HEK293 (cell line): ENCODE results near the gene POLR2C.

Source experiments
- GFI1B ChIP-seq: fragments of 450-650 bp; formaldehyde crosslinking; IDR thresholded peaks from 2 replicates; pipeline ENCODE4 v1.5.1; 2016; ENCODE audit warnings: missing biosample characterization, missing genetic modification characterization
- GLI2 ChIP-seq: fragments of 450-650 bp; formaldehyde crosslinking; IDR thresholded peaks from 2 replicates; pipeline ENCODE4; 2017; ENCODE audit warnings: missing biosample characterization, missing genetic modification characterization, low read depth, borderline replicate concordance
- KLF1 ChIP-seq: fragments of 450-650 bp; formaldehyde crosslinking; IDR thresholded peaks from 2 replicates; pipeline ENCODE4 v1.5.1; 2016; ENCODE audit warnings: missing biosample characterization, missing genetic modification characterization
- PRDM1 ChIP-seq: fragments of 450-650 bp; formaldehyde crosslinking; IDR thresholded peaks from 2 replicates; pipeline ENCODE4; 2016; ENCODE audit warnings: missing biosample characterization, missing genetic modification characterization
- SCRT1 ChIP-seq: fragments of 450-650 bp; formaldehyde crosslinking; IDR thresholded peaks from 2 replicates; pipeline ENCODE4 v1.5.1; 2016; ENCODE audit warnings: missing biosample characterization, missing genetic modification characterization, borderline replicate concordance
- ZBTB17 ChIP-seq: fragments of 450-650 bp; formaldehyde crosslinking; IDR thresholded peaks from 2 replicates; pipeline ENCODE4 v1.5.1; 2016; ENCODE audit warnings: missing biosample characterization, missing genetic modification characterization
- ZNF140 ChIP-seq: fragments of 450-650 bp; formaldehyde crosslinking; IDR thresholded peaks from 2 replicates; pipeline ENCODE4 v1.5.1; 2016; ENCODE audit warnings: missing biosample characterization, missing genetic modification characterization
- ZNF155 ChIP-seq: fragments of 450-650 bp; formaldehyde crosslinking; IDR thresholded peaks from 2 replicates; pipeline ENCODE4 v1.5.1; 2016; ENCODE audit warnings: missing biosample characterization, missing genetic modification characterization
- ZNF184 ChIP-seq: fragments of 450-650 bp; IDR thresholded peaks from 2 replicates; pipeline ENCODE4 v1.5.1; 2018; ENCODE audit warnings: missing biosample characterization, mild to moderate bottlenecking, missing genetic modification characterization
- ZNF211 ChIP-seq: fragments of 450-650 bp; formaldehyde crosslinking; IDR thresholded peaks from 2 replicates; pipeline ENCODE4 v1.5.1; 2016; ENCODE audit warnings: low read depth, missing biosample characterization, missing genetic modification characterization
- ZNF221 ChIP-seq: fragments of 450-650 bp; formaldehyde crosslinking; IDR thresholded peaks from 2 replicates; pipeline ENCODE4 v1.5.1; 2017; ENCODE audit warnings: missing biosample characterization, missing genetic modification characterization, borderline replicate concordance
- ZNF292 ChIP-seq: fragments of 450-650 bp; formaldehyde crosslinking; IDR thresholded peaks from 2 replicates; pipeline ENCODE4 v1.5.1; 2016; ENCODE audit warnings: low read depth, missing biosample characterization, missing genetic modification characterization, borderline replicate concordance
- ZNF311 ChIP-seq: fragments of 450-650 bp; formaldehyde crosslinking; IDR thresholded peaks from 2 replicates; pipeline ENCODE4 v1.5.1; 2017; ENCODE audit warnings: missing biosample characterization, missing genetic modification characterization, borderline replicate concordance
- ZNF350 ChIP-seq: fragments of 450-650 bp; formaldehyde crosslinking; IDR thresholded peaks from 2 replicates; pipeline ENCODE4 v1.5.0; 2017; ENCODE audit warnings: missing biosample characterization, mild to moderate bottlenecking, missing genetic modification characterization
- ZNF394 ChIP-seq: fragments of 450-650 bp; formaldehyde crosslinking; IDR thresholded peaks from 2 replicates; pipeline ENCODE4 v1.5.1; 2016; ENCODE audit warnings: missing biosample characterization, missing genetic modification characterization, mild to moderate bottlenecking, moderate library complexity, borderline replicate concordance
- ZNF48 ChIP-seq: fragments of 450-650 bp; formaldehyde crosslinking; IDR thresholded peaks from 2 replicates; pipeline ENCODE4 v1.5.1; 2016; ENCODE audit warnings: missing biosample characterization, missing genetic modification characterization
- ZNF501 ChIP-seq: fragments of 450-650 bp; formaldehyde crosslinking; IDR thresholded peaks from 2 replicates; pipeline ENCODE4 v1.5.1; 2016; ENCODE audit warnings: missing biosample characterization, missing genetic modification characterization
- ZNF544 ChIP-seq: fragments of 450-650 bp; formaldehyde crosslinking; IDR thresholded peaks from 2 replicates; pipeline ENCODE4 v1.5.0; 2017; ENCODE audit warnings: missing biosample characterization, missing genetic modification characterization
- ZNF561 ChIP-seq: fragments of 450-650 bp; IDR thresholded peaks from 2 replicates; pipeline ENCODE4 v1.5.1; 2018; ENCODE audit warnings: missing biosample characterization, missing genetic modification characterization, borderline replicate concordance
- ZNF596 ChIP-seq: fragments of 450-650 bp; IDR thresholded peaks from 2 replicates; pipeline ENCODE4 v1.5.0; 2018; ENCODE audit warnings: missing biosample characterization, mild to moderate bottlenecking, missing genetic modification characterization, moderate library complexity
- ZNF621 ChIP-seq: fragments of 450-650 bp; formaldehyde crosslinking; IDR thresholded peaks from 2 replicates; pipeline ENCODE4 v1.5.1; 2017; ENCODE audit warnings: missing biosample characterization, missing genetic modification characterization
- ZNF701 ChIP-seq: fragments of 450-650 bp; formaldehyde crosslinking; IDR thresholded peaks from 2 replicates; pipeline ENCODE4 v1.5.1; 2016; ENCODE audit warnings: missing biosample characterization, missing genetic modification characterization
- ZNF707 ChIP-seq: fragments of 450-650 bp; formaldehyde crosslinking; IDR thresholded peaks from 2 replicates; pipeline ENCODE4 v1.5.1; 2016; ENCODE audit warnings: missing biosample characterization, missing genetic modification characterization
- ZNF777 ChIP-seq: fragments of 450-650 bp; formaldehyde crosslinking; IDR thresholded peaks from 2 replicates; pipeline ENCODE4 v1.5.1; 2017; ENCODE audit warnings: missing biosample characterization, missing genetic modification characterization, borderline replicate concordance
- ZXDB ChIP-seq: fragments of 450-650 bp; formaldehyde crosslinking; IDR thresholded peaks from 2 replicates; pipeline ENCODE4 v1.5.1; 2016; ENCODE audit warnings: missing biosample characterization, missing genetic modification characterization
- TF ChIP-seq, protein P1 (sequence below): fragments of 450-650 bp; formaldehyde crosslinking; IDR thresholded peaks from 2 replicates; pipeline ENCODE4 v1.5.1; 2016; ENCODE audit warnings: missing biosample characterization, missing genetic modification characterization
- TF ChIP-seq, protein P2 (sequence below): fragments of 450-650 bp; formaldehyde crosslinking; IDR thresholded peaks from 2 replicates; pipeline ENCODE4 v1.5.1; 2016; ENCODE audit warnings: missing biosample characterization, missing genetic modification characterization, borderline replicate concordance
- TF ChIP-seq, protein P3 (sequence below): fragments of 450-650 bp; IDR thresholded peaks from 2 replicates; pipeline ENCODE4 v1.5.1; 2018; ENCODE audit warnings: missing biosample characterization, missing genetic modification characterization
- TF ChIP-seq, protein P4 (sequence below): fragments of 450-650 bp; formaldehyde crosslinking; IDR thresholded peaks from 2 replicates; pipeline ENCODE4 v1.5.1; 2016; ENCODE audit warnings: missing biosample characterization, missing genetic modification characterization

POLR2C gene

DNA sequence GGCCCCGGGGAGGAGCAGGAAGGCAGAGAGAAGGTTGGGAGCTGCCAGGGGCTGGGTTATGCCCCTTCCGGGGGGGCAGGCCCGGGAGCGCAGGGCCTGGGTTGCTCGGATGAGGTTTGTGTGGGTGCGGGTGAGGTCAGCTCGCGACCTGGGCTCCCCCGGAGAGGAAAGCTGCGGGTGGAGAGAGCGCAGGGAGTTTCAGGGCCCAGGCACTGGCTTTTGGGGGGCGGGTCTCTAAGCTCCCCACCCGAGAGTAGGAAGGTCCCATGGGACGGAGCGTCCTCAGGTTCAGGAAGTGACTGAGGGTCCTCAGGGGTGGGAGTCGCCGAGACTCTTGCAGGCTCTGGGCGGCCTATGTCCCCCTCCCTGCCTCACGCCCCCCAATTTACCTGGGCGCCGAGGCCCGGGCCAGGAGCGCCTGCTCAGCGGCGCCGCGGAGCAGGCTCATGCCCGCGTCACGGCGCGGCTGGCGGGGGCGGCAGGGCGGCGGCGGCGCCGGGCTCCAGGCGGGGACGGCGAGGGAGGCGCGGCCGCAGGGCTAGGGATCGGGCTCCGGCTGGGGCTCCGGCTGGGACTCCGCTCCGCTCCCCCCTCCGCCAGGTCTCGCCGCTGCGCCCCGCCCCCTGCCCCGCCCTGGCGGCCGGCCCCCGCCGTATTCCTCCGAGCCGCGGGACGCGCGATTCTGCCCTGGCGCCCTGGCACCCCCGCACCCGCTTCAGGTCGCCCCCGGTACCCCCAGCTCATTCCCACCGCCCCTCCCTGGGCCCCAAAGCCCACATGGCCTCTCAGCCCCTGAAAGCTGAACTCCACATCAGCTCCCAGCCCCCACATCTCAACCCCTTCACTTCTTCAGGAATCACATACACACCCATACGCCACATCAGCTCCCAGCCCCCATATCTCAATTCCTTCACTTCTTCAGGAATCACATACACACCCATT, 23.7 kb downstream of the POLR2C start, which contains the start of gene DOK4 (continued):
- no peak for TF ChIP-seq ZNF48 (tag by site-specific recombination)
- no peak for TF ChIP-seq ZBTB17 (tag by site-specific recombination)
- TF ChIP-seq GFI1B (tag by site-specific recombination) = no peak
- TF ChIP-seq ZNF561 (tag by site-specific recombination) = no peak
- TF ChIP-seq, protein P1, sequence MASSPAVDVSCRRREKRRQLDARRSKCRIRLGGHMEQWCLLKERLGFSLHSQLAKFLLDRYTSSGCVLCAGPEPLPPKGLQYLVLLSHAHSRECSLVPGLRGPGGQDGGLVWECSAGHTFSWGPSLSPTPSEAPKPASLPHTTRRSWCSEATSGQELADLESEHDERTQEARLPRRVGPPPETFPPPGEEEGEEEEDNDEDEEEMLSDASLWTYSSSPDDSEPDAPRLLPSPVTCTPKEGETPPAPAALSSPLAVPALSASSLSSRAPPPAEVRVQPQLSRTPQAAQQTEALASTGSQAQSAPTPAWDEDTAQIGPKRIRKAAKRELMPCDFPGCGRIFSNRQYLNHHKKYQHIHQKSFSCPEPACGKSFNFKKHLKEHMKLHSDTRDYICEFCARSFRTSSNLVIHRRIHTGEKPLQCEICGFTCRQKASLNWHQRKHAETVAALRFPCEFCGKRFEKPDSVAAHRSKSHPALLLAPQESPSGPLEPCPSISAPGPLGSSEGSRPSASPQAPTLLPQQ (tag by site-specific recombination) = peak; percentile 39; the same call in 1 of the 2 replicates
- no peak for TF ChIP-seq ZNF155 (tag by site-specific recombination)
- TF ChIP-seq ZNF544 = no peak
- no peak for TF ChIP-seq SCRT1 (tag by site-specific recombination)
- TF ChIP-seq ZNF596 (tag by site-specific recombination) = peak; percentile 24; the same call in 1 of the 2 replicates
- TF ChIP-seq ZNF292 (tag by site-specific recombination) = no peak
- TF ChIP-seq ZNF701 (tag by site-specific recombination) = no peak
- no peak for TF ChIP-seq ZNF140 (tag by site-specific recombination)
- TF ChIP-seq, protein P2, sequence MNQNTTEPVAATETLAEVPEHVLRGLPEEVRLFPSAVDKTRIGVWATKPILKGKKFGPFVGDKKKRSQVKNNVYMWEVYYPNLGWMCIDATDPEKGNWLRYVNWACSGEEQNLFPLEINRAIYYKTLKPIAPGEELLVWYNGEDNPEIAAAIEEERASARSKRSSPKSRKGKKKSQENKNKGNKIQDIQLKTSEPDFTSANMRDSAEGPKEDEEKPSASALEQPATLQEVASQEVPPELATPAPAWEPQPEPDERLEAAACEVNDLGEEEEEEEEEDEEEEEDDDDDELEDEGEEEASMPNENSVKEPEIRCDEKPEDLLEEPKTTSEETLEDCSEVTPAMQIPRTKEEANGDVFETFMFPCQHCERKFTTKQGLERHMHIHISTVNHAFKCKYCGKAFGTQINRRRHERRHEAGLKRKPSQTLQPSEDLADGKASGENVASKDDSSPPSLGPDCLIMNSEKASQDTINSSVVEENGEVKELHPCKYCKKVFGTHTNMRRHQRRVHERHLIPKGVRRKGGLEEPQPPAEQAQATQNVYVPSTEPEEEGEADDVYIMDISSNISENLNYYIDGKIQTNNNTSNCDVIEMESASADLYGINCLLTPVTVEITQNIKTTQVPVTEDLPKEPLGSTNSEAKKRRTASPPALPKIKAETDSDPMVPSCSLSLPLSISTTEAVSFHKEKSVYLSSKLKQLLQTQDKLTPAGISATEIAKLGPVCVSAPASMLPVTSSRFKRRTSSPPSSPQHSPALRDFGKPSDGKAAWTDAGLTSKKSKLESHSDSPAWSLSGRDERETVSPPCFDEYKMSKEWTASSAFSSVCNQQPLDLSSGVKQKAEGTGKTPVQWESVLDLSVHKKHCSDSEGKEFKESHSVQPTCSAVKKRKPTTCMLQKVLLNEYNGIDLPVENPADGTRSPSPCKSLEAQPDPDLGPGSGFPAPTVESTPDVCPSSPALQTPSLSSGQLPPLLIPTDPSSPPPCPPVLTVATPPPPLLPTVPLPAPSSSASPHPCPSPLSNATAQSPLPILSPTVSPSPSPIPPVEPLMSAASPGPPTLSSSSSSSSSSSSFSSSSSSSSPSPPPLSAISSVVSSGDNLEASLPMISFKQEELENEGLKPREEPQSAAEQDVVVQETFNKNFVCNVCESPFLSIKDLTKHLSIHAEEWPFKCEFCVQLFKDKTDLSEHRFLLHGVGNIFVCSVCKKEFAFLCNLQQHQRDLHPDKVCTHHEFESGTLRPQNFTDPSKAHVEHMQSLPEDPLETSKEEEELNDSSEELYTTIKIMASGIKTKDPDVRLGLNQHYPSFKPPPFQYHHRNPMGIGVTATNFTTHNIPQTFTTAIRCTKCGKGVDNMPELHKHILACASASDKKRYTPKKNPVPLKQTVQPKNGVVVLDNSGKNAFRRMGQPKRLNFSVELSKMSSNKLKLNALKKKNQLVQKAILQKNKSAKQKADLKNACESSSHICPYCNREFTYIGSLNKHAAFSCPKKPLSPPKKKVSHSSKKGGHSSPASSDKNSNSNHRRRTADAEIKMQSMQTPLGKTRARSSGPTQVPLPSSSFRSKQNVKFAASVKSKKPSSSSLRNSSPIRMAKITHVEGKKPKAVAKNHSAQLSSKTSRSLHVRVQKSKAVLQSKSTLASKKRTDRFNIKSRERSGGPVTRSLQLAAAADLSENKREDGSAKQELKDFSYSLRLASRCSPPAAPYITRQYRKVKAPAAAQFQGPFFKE = no peak
- peak; percentile 27; the same call in 1 of the 2 replicates for TF ChIP-seq KLF1 (tag by site-specific recombination)
- no peak for TF ChIP-seq ZNF311 (tag by site-specific recombination)
- no peak for TF ChIP-seq ZNF221
- TF ChIP-seq ZNF777 = 0 out of 2 replicates have a peak, but pooled peaks have one; percentile 10
- TF ChIP-seq GLI2 (tag by site-specific recombination) = no peak
- no peak for TF ChIP-seq ZNF394 (tag by site-specific recombination)
- TF ChIP-seq ZNF184 = no peak
- TF ChIP-seq, protein P3, sequence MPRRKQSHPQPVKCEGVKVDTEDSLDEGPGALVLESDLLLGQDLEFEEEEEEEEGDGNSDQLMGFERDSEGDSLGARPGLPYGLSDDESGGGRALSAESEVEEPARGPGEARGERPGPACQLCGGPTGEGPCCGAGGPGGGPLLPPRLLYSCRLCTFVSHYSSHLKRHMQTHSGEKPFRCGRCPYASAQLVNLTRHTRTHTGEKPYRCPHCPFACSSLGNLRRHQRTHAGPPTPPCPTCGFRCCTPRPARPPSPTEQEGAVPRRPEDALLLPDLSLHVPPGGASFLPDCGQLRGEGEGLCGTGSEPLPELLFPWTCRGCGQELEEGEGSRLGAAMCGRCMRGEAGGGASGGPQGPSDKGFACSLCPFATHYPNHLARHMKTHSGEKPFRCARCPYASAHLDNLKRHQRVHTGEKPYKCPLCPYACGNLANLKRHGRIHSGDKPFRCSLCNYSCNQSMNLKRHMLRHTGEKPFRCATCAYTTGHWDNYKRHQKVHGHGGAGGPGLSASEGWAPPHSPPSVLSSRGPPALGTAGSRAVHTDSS (tag by site-specific recombination) = no peak
- TF ChIP-seq ZNF501 = no peak
- no peak for TF ChIP-seq ZNF621 (tag by site-specific recombination)
- TF ChIP-seq ZNF707 (tag by site-specific recombination) = no peak
- TF ChIP-seq, protein P4, sequence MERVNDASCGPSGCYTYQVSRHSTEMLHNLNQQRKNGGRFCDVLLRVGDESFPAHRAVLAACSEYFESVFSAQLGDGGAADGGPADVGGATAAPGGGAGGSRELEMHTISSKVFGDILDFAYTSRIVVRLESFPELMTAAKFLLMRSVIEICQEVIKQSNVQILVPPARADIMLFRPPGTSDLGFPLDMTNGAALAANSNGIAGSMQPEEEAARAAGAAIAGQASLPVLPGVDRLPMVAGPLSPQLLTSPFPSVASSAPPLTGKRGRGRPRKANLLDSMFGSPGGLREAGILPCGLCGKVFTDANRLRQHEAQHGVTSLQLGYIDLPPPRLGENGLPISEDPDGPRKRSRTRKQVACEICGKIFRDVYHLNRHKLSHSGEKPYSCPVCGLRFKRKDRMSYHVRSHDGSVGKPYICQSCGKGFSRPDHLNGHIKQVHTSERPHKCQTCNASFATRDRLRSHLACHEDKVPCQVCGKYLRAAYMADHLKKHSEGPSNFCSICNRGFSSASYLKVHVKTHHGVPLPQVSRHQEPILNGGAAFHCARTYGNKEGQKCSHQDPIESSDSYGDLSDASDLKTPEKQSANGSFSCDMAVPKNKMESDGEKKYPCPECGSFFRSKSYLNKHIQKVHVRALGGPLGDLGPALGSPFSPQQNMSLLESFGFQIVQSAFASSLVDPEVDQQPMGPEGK (tag by site-specific recombination) = peak; percentile 78
- TF ChIP-seq ZNF211 (tag by site-specific recombination) = no peak
- TF ChIP-seq PRDM1 (tag by site-specific recombination) = no peak
- TF ChIP-seq ZNF350 (tag by site-specific recombination) = no peak
- TF ChIP-seq ZXDB (tag by site-specific recombination) = peak; percentile 33
